ENCODE data around the gene SLCO3A1.

- TF ChIP-seq, protein P1, sequence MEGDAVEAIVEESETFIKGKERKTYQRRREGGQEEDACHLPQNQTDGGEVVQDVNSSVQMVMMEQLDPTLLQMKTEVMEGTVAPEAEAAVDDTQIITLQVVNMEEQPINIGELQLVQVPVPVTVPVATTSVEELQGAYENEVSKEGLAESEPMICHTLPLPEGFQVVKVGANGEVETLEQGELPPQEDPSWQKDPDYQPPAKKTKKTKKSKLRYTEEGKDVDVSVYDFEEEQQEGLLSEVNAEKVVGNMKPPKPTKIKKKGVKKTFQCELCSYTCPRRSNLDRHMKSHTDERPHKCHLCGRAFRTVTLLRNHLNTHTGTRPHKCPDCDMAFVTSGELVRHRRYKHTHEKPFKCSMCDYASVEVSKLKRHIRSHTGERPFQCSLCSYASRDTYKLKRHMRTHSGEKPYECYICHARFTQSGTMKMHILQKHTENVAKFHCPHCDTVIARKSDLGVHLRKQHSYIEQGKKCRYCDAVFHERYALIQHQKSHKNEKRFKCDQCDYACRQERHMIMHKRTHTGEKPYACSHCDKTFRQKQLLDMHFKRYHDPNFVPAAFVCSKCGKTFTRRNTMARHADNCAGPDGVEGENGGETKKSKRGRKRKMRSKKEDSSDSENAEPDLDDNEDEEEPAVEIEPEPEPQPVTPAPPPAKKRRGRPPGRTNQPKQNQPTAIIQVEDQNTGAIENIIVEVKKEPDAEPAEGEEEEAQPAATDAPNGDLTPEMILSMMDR (IDR thresholded peaks at IDR 0.05; ENCODE audit: low read depth, low read length), result no peak
- TF ChIP-seq EZH2phosphoT487 (IDR thresholded peaks at IDR 0.05; ENCODE audit: low read depth), result no peak
Observed at GRCh38 chr15:91853948-91854638, 585 bp downstream of the SLCO3A1 start.
